ENCODE measurements around the gene DCUN1D5. TPM values are rescaled to one million over a fixed set of nuclear protein-coding genes. Genes with fewer than 3 reads are reported as not detected.

Gene DCUN1D5
- total RNA-seq, 1 donor from 2014 or later: 35.8 TPM

DNA sequence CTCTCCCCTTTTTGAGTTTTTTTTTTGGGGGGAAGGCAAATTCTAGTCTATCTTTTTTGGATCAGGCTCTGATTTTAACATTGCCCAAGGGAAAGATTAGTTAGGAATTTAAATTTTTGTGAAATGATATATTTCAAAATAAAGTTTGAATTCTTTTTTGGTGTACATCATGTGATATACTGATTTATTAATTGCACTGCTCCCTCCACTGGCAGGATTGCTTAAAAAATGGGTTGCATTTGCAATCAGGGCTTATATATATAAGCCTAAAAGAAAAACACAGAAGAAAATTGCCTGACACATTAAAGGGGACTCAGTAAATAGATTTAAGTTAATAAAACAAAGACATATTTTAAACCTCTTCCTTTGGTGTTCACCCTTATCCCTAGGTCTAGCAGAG is 18.4 kb upstream of the DCUN1D5 start:
- no peaks in the 10 kb centered on the region for H3K27me3 Mint-ChIP-seq (ENCODE audit: low read depth)
- peak overlapping the region; percentile 99 for H3K27ac Mint-ChIP-seq (ENCODE audit: unreplicated experiment)
- H3K36me3 Mint-ChIP-seq (ENCODE audit: low read depth): peaks cover 3% of the 10 kb centered on the region
- H3K4me3 Mint-ChIP-seq (ENCODE audit: unreplicated experiment): peak overlapping the region; percentile 93
- H3K9me3 Mint-ChIP-seq (ENCODE audit: low read depth): no peaks in the 10 kb centered on the region
- TF ChIP-seq, protein P1, sequence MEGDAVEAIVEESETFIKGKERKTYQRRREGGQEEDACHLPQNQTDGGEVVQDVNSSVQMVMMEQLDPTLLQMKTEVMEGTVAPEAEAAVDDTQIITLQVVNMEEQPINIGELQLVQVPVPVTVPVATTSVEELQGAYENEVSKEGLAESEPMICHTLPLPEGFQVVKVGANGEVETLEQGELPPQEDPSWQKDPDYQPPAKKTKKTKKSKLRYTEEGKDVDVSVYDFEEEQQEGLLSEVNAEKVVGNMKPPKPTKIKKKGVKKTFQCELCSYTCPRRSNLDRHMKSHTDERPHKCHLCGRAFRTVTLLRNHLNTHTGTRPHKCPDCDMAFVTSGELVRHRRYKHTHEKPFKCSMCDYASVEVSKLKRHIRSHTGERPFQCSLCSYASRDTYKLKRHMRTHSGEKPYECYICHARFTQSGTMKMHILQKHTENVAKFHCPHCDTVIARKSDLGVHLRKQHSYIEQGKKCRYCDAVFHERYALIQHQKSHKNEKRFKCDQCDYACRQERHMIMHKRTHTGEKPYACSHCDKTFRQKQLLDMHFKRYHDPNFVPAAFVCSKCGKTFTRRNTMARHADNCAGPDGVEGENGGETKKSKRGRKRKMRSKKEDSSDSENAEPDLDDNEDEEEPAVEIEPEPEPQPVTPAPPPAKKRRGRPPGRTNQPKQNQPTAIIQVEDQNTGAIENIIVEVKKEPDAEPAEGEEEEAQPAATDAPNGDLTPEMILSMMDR (IDR thresholded peaks at IDR 0.05): peak; percentile 80
- peaks cover 24% of the 10 kb centered on the region for H3K4me1 Mint-ChIP-seq (ENCODE audit: low read depth)
- no peak for DNase-seq (ENCODE audit: low spot score)

DNA sequence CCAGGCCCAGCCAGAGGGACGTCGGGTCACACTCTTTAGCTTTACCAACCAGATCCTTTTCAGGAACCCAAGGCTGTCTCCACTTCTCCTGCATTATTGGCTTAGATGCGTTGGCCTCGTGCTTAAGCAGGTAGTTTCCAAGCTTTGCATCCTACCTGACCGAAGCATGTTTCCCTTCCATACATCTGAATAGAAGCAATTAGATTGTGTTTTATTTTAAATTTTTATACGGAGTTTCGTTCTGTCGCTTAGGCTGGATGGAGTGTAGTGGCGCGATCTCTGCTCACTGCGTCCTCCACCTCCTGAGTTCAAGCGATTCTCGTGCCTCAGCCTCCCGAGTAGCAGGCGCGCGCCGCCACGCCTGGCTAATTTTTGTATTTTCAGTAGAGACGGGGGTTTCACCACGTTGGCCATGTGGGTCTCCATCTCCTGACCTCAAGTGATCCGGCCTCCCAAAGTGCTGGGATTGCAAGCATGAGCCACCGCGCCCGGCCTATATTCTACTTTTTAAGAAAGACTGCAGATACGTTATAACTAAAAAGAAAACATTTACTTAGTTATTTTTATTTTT is 17.9 kb upstream of the DCUN1D5 start:
- no peaks in the 10 kb centered on the region for H3K9me3 Mint-ChIP-seq (ENCODE audit: low read depth)
- H3K36me3 Mint-ChIP-seq (ENCODE audit: low read depth): peaks cover 3% of the 10 kb centered on the region
- no peak for DNase-seq (ENCODE audit: low spot score)
- TF ChIP-seq, protein P1 (IDR thresholded peaks at IDR 0.05): no peak
- peak overlapping the region; percentile 99 for H3K27ac Mint-ChIP-seq (ENCODE audit: unreplicated experiment)
- peak overlapping the region; percentile 93 for H3K4me3 Mint-ChIP-seq (ENCODE audit: unreplicated experiment)
- H3K4me1 Mint-ChIP-seq (ENCODE audit: low read depth): peaks cover 24% of the 10 kb centered on the region
- H3K27me3 Mint-ChIP-seq (ENCODE audit: low read depth): no peaks in the 10 kb centered on the region

DNA sequence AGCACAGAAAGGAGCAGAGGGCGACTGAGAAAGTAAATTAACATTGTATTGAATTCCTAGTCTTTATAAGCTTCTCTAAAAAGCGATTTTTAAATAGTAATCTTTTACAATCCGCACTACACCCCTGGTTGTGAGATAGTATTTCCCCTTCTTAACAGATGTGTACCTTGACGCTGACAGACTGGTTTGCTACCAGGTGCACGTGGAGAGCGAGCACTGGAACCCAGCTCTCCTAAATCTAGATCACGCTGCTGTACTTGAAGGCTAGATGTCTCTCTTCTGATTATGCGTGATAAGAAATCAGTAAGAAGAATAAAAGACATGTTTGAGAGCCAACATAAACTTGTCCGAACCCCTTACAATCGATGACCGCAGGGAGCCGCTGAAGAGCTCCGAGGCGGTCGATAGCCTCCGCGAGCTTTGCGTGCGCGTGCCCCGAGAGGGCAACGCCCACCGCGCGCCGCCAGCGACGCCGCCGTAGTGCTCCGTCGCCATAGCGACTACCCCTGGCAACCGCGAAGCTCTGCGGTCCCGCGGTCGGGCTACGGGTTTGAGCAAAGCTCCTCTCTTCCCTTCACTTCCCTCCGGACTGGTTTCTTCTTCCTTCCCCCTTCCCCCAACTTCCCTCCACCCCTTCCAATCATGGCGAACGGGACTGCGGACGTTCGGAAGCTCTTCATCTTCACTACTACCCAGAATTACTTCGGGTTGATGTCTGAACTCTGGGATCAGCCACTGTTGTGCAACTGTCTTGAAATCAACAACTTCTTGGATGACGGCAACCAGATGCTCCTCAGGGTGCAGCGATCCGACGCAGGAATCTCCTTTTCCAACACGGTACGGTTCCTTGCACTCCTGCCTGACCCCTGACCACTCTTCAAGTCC is 17.2 kb upstream of the DCUN1D5 start, which contains the start of gene DYNC2H1:
DYNC2H1 (plus strand) TSS at position 494 of the 885 bp plus-strand sequence; CDS start at position 643, 149 bp downstream.
- TF ChIP-seq, protein P1 (IDR thresholded peaks at IDR 0.05): peak; percentile 79
- peak; percentile 96 for DNase-seq (ENCODE audit: low spot score)
- peaks cover 3% of the 10 kb centered on the region for H3K27me3 Mint-ChIP-seq (ENCODE audit: low read depth)
- H3K4me3 Mint-ChIP-seq (ENCODE audit: unreplicated experiment): peak within 1 kb of the TSS; percentile 93
- peaks cover 24% of the 10 kb centered on the region for H3K4me1 Mint-ChIP-seq (ENCODE audit: low read depth)
- H3K36me3 Mint-ChIP-seq (ENCODE audit: low read depth): peaks cover 3% of the 10 kb centered on the region
- peak within 1 kb of the TSS; percentile 99 for H3K27ac Mint-ChIP-seq (ENCODE audit: unreplicated experiment)
- H3K9me3 Mint-ChIP-seq (ENCODE audit: low read depth): no peaks in the 10 kb centered on the region

DNA sequence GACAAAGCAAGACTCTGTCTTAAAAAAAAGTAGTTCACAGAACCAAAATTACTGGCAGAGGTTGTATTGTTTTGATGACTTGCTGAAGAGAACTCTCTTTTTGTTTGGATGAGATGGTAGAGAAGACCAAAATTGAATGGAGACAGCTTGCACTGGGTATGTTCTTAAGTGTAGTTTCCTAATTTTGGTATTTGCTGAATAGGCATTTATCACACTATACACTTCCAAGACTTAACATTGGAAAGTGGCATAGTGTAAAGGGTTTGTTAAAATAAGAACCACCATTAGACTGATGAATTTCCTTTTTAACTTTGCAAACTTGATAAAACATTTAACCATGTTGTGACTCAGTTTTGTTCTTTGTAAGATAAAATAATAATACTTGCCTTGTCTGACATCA is 5.3 kb upstream of the DCUN1D5 start:
- no peak for DNase-seq (ENCODE audit: low spot score)
- H3K27me3 Mint-ChIP-seq (ENCODE audit: low read depth): peaks cover 15% of the 10 kb centered on the region

More for the DNA sequence above, 5.3 kb upstream of the DCUN1D5 start:
- no peak overlapping the region for H3K4me3 Mint-ChIP-seq (ENCODE audit: unreplicated experiment)
- H3K27ac Mint-ChIP-seq (ENCODE audit: unreplicated experiment): no peak overlapping the region
- TF ChIP-seq, protein P1 (IDR thresholded peaks at IDR 0.05): no peak
- H3K4me1 Mint-ChIP-seq (ENCODE audit: low read depth): peaks cover 6% of the 10 kb centered on the region
- no peaks in the 10 kb centered on the region for H3K9me3 Mint-ChIP-seq (ENCODE audit: low read depth)
- no peaks in the 10 kb centered on the region for H3K36me3 Mint-ChIP-seq (ENCODE audit: low read depth)
